GM12878 (cell line): ENCODE results near the gene ANKHD1. TPM values are rescaled to one million over a fixed set of nuclear protein-coding genes. Genes with fewer than 3 reads are reported as not detected.

Source experiments
- ATF3 ChIP-seq: IDR thresholded peaks from 2 replicates; pipeline ENCODE4 v1.6.1; 2011; ENCODE audit warnings: low read depth, mild to moderate bottlenecking, low read length, moderate library complexity, borderline replicate concordance; ENCODE audit errors: extremely low read depth
- CBFB ChIP-seq: IDR thresholded peaks from 2 replicates; pipeline ENCODE4 v1.6.1; 2016; ENCODE audit warnings: antibody characterized with exemption, low read depth
- CBX3 ChIP-seq: fragments of 200-600 bp; sonication (generic); IDR thresholded peaks from 2 replicates; pipeline ENCODE4 v1.6.1; 2016; ENCODE audit warnings: low read depth, borderline replicate concordance
- GABPA ChIP-seq: IDR thresholded peaks from 2 replicates; pipeline ENCODE4 v1.6.1; 2014; ENCODE audit warnings: antibody characterized with exemption, low read depth, mild to moderate bottlenecking, inconsistent platforms
- IRF3 ChIP-seq: fragments of 450-650 bp; IDR thresholded peaks from 2 replicates; pipeline ENCODE4 v1.6.1; 2014; ENCODE audit warnings: mild to moderate bottlenecking
- JUNB ChIP-seq: IDR thresholded peaks from 2 replicates; pipeline ENCODE4 v1.6.1; 2016; ENCODE audit warnings: antibody characterized with exemption, mild to moderate bottlenecking
- MYB ChIP-seq: fragments of 150-350 bp; IDR thresholded peaks from 2 replicates; pipeline ENCODE4 v1.6.1; 2014; ENCODE audit warnings: mild to moderate bottlenecking, low read depth, low read length, borderline replicate concordance
- NFYB ChIP-seq: IDR thresholded peaks from 2 replicates; pipeline ENCODE4 v1.6.1; 2011; ENCODE audit warnings: low read depth, mild to moderate bottlenecking, low read length, improper control_type of control experiment, moderate library complexity; ENCODE audit not compliant: insufficient read depth
- POLR2AphosphoS5 ChIP-seq: IDR thresholded peaks from 2 replicates; pipeline ENCODE4 v1.6.1; 2011; ENCODE audit warnings: mild to moderate bottlenecking, low read length, inconsistent platforms
- RBBP5 ChIP-seq: fragments of 200-600 bp; sonication (generic); conservative IDR thresholded peaks from 2 replicates; pipeline ENCODE4 v1.6.1; 2016
- SIN3A ChIP-seq: IDR thresholded peaks from 2 replicates; pipeline ENCODE4 v1.6.1; 2012; ENCODE audit warnings: low read depth, low read length, improper control_type of control experiment
- STAT1 ChIP-seq: fragments of 450-650 bp; conservative IDR thresholded peaks from 2 replicates; pipeline ENCODE4 v1.6.1; 2014; ENCODE audit warnings: antibody characterized with exemption, mild to moderate bottlenecking
- TBL1XR1 ChIP-seq: IDR thresholded peaks from 2 replicates; pipeline ENCODE4 v1.6.1; 2012; ENCODE audit warnings: low read depth, low read length, improper control_type of control experiment
- TCF12 ChIP-seq: IDR thresholded peaks from 2 replicates; pipeline ENCODE4 v1.6.1; 2011; ENCODE audit warnings: low read depth, mild to moderate bottlenecking, low read length
- YBX1 ChIP-seq: fragments of 450-650 bp; IDR thresholded peaks from 2 replicates; pipeline ENCODE4 v1.6.1; 2016; ENCODE audit warnings: antibody characterized with exemption
- ZNF207 ChIP-seq: fragments of 450-650 bp; IDR thresholded peaks from 2 replicates; pipeline ENCODE4 v1.6.1; 2014; ENCODE audit warnings: antibody characterized with exemption, mild to moderate bottlenecking, borderline replicate concordance
- polyA plus RNA-seq, 11 experiments: library from polyadenylated mRNA; depleted of rRNA in 4 of 11; unstranded in 6 of 11; stranded (reverse) in 5 of 11; fragments of >200 nt; fragmentation: Nextera tagmentation in 4 of 11; fragmentation: Illumina TruSeq in 1 of 11; extraction: Ambion mirVana in 4 of 11; extraction: Trizol in 1 of 11; gene quantifications; 1 replicate in 1 of 11; 2 replicates in 10 of 11; pipeline versions ENCODE4 v1.2.1 to v1.2.3, GENCODE V29; 2011 to 2016; ENCODE audit warnings: inconsistent platforms in 2 of 11, missing spikeins in 2 of 11, low read depth in 1 of 11
- total RNA-seq, 4 experiments: library from RNA; depleted of rRNA in 3 of 4; stranded (reverse); fragments of >200 nt in 3 of 4; fragmentation: Illumina TruSeq in 1 of 4; extraction: Trizol in 1 of 4; gene quantifications; 2 replicates each; pipeline versions ENCODE4 v1.2.1 to v1.2.3, GENCODE V29; 2013 to 2021
- TF ChIP-seq, protein P1 (sequence below): fragments of 450-650 bp; IDR thresholded peaks from 2 replicates; pipeline ENCODE4 v1.6.1; 2016; ENCODE audit warnings: mild to moderate bottlenecking
- TF ChIP-seq, protein P2 (sequence below): IDR thresholded peaks from 2 replicates; pipeline ENCODE4 v1.6.1; 2011; ENCODE audit warnings: borderline replicate concordance, low read depth, mild to moderate bottlenecking, moderate library complexity, low read length; ENCODE audit not compliant: insufficient read depth, poor library complexity, severe bottlenecking
- TF ChIP-seq, protein P3 (sequence below): IDR thresholded peaks from 2 replicates; pipeline ENCODE4 v1.6.1; 2011; ENCODE audit warnings: borderline replicate concordance, low read depth, mild to moderate bottlenecking, moderate library complexity, mixed read lengths, low read length; ENCODE audit not compliant: insufficient read depth; ENCODE audit errors: extremely low read length

ANKHD1 gene
- total and polyA plus RNA-seq, 10 of the 15 experiments (the other 5 are each of a cell fraction or from before 2014, with no cell fraction given) = 31.6 to 96.8 (median 74.3) TPM

DNA sequence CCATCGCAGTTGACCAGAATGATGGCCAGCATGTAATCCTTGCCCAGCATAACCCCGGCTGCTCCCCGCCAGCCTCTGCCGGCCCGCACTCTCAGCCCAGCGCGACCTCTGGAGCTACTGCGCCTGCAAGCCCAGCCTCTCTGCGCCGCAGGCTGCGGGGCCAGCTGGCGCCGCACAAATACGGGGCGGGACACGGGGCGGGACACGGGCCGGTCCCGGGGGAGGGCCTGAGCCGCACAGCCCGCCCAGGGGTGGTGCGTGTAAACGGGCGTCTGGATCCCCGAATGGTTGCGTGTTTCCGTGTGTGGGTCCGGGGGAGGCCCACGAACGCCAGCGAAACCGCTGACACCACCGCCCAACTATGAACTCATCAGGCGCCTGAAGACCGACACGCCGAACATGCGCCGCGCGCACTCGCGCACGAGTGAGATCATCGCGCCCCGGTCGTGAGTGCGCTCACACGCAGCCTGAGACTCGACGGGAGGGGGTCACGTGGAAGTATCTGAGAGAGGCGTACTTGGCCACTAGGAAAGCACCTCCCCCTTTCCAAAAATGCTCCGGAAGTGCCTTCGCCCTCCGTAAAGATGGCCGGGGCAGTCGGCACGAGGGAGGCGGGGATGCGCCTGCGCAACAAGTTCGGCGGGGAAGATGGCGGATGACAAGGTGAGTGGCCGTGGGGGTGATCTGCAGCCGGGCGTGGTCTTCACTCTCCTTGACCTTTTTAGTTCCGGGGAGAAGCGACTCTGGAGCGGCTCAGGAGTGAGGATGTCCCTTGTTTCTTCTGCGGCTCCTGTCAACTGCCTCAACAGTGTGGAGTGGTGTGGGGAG, 162.8 kb downstream of the ANKHD1 start, which contains the start of the genes APBB3 and SLC35A4 (continued):
- TF ChIP-seq TCF12 = no peak
- TF ChIP-seq NFYB = no peak; the same call in 1 of the 2 replicates
- no peak for TF ChIP-seq CBX3
- TF ChIP-seq, protein P1, sequence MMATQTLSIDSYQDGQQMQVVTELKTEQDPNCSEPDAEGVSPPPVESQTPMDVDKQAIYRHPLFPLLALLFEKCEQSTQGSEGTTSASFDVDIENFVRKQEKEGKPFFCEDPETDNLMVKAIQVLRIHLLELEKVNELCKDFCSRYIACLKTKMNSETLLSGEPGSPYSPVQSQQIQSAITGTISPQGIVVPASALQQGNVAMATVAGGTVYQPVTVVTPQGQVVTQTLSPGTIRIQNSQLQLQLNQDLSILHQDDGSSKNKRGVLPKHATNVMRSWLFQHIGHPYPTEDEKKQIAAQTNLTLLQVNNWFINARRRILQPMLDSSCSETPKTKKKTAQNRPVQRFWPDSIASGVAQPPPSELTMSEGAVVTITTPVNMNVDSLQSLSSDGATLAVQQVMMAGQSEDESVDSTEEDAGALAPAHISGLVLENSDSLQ = peak; percentile 89
- no peak for TF ChIP-seq STAT1
- peak; percentile 71; the same call in 1 of the 2 replicates for TF ChIP-seq ATF3
- no peak for TF ChIP-seq TBL1XR1
- TF ChIP-seq MYB = no peak
- no peak for TF ChIP-seq IRF3
- no peak for TF ChIP-seq YBX1
- TF ChIP-seq RBBP5 = no peak
- peak; percentile 90 for TF ChIP-seq POLR2AphosphoS5
- no peak for TF ChIP-seq ZNF207
- peak; percentile 77 for TF ChIP-seq GABPA
- TF ChIP-seq, protein P2, sequence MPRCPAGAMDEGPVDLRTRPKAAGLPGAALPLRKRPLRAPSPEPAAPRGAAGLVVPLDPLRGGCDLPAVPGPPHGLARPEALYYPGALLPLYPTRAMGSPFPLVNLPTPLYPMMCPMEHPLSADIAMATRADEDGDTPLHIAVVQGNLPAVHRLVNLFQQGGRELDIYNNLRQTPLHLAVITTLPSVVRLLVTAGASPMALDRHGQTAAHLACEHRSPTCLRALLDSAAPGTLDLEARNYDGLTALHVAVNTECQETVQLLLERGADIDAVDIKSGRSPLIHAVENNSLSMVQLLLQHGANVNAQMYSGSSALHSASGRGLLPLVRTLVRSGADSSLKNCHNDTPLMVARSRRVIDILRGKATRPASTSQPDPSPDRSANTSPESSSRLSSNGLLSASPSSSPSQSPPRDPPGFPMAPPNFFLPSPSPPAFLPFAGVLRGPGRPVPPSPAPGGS = peak; percentile 29
- TF ChIP-seq, protein P3, sequence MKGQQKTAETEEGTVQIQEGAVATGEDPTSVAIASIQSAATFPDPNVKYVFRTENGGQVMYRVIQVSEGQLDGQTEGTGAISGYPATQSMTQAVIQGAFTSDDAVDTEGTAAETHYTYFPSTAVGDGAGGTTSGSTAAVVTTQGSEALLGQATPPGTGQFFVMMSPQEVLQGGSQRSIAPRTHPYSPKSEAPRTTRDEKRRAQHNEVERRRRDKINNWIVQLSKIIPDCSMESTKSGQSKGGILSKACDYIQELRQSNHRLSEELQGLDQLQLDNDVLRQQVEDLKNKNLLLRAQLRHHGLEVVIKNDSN = peak; percentile 85
- TF ChIP-seq CBFB = peak; percentile 75
- TF ChIP-seq JUNB = peak; percentile 52; the same call in 1 of the 2 replicates
- TF ChIP-seq SIN3A = peak; percentile 59; the same call in 1 of the 2 replicates
